Islet precursor cell (in vitro differentiated cells): Measurements from ENCODE around the gene P2RX2.
A peak's percentile ranks its signal among the peaks of the same experiment; 100 is the strongest.

Experiments
- DNase-seq: peaks from one replicate; pipeline ENCODE4 v3.0.0-alpha.2; 2018

Gene P2RX2

GRCh38 chr12:132620113-132620898 lies 1.7 kb downstream of the P2RX2 start:
- no peak for DNase-seq

DNA sequence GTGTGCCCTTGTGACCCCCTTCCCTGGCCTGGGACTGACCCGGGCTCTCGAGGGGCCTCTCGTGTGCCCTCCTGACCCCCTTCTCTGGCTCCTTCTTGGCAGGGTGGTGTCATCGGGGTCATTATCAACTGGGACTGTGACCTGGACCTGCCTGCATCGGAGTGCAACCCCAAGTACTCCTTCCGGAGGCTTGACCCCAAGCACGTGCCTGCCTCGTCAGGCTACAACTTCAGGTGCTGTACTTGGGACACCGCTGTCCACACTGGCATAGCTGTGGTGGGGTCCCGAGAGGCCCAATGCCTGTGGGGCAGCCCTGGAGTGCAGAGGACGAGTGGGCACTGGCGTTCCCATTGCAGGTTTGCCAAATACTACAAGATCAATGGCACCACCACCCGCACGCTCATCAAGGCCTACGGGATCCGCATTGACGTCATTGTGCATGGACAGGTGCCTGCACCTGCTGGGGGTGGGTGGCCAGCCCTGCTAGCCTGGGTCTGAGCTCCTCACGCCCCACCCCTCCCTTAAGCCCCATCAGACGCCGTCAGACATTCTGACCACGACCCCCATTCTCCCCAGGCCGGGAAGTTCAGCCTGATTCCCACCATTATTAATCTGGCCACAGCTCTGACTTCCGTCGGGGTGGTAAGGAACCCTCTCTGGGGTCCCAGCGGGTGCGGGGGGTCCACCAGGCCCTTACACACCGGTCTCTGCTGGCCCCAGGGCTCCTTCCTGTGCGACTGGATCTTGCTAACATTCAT lies 2.5 kb downstream of the P2RX2 start:
- DNase-seq, result no peak

- DNase-seq, result no peak
Measured at GRCh38 chr12:132621657-132622435, 3.3 kb downstream of the P2RX2 start.

- peak; percentile 77 for DNase-seq
Measured at GRCh38 chr12:132622437-132623071, 4.0 kb downstream of the P2RX2 start.

GRCh38 chr12:132623072-132623869 lies 4.7 kb downstream of the P2RX2 start:
- DNase-seq, result no peak

DNA sequence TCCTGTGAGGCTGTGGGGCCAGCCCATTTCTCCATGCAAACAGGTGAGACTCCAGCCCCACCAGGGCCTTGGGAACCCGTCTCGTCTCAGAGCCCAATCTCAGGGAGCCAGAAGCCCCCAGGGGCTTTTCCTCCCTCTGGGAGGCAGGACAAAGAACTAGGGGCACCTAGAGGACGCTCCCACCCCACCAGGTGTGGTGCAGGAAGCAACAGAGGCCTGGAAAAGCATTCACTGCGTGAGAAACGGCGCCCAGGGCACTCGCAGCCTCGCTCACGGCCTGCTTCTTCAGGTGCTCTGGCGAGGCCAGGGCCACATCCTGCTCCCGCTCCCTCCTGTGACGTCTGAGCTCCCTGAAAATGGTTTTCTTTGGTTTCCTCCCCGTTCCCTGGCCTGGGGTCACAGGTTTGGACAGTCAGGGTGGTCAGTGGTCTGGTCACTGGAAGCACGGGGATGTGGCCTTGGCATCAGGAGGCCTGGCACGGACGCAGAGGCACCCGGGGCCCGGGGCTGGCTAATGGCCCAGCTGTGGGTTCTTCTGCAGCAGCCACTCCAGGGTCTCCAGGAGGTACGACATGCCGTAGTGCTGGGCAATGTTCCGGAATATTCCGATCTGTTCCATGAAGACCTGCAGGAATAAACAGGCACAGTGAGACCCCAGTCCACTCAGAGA lies 5.7 kb downstream of the P2RX2 start:
- no peak for DNase-seq

DNA sequence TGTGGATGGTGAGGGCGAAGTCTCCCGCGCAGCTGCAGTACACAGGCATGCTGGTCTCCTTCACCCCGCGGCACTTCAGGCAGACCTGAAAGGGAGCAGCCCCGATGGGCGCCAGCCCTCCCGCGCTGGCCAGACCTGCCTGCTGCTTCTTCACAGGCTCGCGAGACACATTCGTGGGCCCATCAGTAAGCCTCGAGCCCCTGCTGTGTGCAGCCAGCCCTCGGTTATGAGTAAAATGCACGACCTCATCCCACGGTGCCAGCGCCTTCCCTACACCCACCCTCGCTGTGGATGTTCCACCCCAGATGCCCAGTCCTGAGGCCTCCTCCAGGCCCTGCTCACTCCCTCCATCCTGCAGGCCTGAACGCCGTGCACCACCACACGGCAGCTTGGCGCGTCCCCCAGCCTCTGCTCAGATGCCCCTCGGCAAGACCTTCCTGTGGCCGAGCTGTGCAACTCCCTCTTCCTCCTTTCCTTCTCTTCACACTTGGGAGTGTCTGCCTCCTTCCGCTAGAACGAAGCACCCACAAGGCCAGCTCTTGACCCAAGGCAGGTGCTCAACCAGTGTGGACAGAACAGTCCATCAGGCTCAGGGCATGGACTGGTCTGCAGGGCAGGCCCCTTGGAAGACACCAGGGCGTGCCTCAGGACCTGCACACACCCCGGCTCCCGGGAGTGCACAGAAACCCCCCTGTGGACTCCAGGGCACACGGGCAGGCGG lies 6.5 kb downstream of the P2RX2 start:
- DNase-seq, result no peak

- no peak for DNase-seq
Measured at GRCh38 chr12:132625731-132626430, 7.3 kb downstream of the P2RX2 start.

- no peak for DNase-seq
Measured at GRCh38 chr12:132629330-132629729, 10.8 kb downstream of the P2RX2 start.

- DNase-seq, result no peak
Measured at GRCh38 chr12:132630672-132631071, 12.1 kb downstream of the P2RX2 start.

DNA sequence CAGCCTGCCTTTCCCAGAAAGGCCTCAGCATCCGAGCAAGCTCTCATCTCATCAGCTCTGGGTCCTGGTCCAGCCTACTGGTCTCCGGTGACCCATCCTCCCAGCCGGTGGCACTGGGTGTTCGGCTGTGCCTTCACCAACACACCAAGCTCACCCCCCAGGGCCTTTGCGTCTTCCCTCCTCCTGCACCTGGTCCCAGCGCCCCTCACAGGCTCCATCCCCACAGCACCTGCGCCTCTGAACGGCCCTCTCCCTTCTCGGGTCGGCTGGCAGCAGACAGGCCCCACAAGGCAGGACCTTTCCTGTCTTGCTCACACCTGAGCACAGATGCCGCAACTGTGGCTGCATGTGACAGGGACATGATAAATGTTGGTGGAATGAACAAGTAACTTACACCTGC lies 13.1 kb downstream of the P2RX2 start:
- DNase-seq, result no peak

DNA sequence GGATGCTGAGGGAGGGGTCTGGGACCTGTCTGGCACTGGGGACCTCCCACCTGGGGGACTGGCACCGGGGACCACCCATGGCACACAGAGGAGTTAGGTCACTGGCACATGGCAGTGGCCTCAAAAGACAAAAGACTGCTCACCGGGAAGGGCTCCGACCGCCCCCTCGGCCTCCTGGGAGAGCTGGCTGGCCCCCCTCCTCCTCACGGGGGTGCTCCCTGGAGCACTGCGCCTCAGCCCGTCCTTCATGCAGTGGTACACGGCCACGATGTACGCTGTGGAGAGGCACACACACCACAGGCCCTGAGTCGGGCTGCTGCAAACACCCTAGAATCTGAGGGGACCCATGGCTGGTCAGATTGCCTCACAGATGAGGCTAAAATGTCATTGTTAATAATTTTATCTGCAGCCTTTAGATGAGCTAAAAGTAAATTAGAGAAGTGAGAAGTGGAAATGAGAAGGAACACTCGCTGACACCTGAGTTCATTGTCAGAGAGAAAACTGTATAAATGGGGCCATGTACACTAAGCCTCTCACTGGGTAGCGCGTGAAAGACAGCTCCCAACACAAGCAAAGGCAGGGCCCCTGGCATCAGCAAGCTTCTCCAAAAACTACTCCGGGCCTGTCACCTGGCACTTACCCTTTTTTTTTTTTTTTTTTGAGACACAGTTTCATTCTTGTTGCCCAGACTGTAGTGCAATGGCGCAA lies 14.1 kb downstream of the P2RX2 start:
- no peak for DNase-seq

DNA sequence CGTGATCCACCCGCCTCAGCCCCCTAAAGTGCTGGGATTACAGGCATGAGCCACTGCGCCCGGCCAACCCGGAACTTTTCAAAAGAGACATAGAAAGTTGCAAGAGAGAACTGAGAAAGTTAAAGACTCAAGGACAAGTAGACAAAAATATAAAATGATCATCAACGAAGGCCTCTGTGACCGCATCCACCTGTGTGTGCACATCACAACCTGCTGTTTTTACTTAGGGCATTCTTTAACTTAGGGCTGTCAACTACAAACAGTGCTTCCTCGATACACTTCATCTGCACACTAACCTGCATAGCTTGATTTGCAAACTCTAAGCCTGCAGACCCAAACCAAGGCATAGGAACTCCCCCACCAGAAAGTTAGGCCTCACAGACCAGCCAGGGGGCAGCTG lies 14.8 kb downstream of the P2RX2 start:
- no peak for DNase-seq

- no peak for DNase-seq
Measured at GRCh38 chr12:132633901-132634300, 15.3 kb downstream of the P2RX2 start.

- DNase-seq, result no peak
Measured at GRCh38 chr12:132634411-132634990, 15.9 kb downstream of the P2RX2 start.

DNA sequence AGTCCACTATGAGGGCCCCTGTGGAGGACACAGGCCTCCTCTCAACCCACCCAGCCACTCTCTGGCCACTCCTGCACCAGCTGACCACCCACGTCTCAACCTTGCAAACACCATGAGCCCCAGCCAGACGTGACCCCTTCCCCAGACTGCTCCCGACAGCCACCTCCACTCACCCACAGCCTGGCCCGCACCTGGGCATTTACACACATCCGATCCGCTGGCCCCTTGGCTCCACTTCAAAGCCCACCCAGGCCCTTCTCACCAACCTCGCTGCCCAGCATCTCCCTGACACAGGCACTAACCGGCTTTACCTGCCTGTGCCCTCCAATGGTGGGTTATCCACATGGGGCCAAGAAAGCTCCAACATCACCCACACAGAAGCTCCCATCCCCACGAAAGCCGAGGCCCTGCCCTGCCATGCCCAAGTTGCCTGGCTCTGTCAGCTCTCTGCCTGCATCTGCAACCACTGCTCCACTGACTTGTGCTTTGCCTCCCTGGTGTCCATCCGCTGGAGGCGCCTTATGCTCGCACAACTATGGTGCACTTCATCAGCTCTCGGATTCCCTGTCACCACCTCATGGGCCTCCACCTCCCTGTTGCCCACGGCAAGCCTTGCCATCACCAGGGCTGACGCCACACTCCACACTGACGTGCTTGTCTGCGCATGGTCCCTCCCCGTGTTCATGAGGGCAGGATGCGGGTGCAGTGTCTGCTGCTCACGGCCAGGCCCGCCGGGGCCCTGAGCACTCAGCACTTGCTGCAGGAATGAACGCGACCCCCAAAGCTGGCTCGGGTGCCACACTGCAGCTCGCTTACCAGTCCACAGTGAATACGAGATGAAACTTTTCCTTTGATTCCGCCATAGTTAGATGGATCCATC lies 16.7 kb downstream of the P2RX2 start:
- DNase-seq, result no peak

DNA sequence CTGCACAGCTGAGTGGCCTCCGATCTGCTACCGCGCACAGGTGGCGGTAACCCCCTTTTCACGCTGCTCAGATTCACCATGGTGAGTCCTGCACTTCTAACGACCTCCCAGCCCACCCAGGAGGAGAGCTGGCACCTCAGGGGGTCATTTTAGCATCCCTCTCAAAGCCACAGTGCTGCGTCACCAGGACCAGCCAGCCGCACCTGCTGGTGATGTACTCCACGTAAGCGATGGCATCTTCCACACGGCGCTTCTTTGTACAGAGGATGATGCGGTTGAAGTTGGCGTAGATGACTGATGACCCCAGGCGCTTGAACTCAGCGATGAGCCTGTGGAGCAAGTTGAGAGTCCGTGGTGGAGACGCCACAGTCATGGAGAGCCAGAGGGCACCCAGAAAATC lies 19.2 kb downstream of the P2RX2 start:
- no peak for DNase-seq
